T-helper 2 cell treated with Interferon-gamma antibody and Interleukin-4, amounts not matched to agents 5 μg/mL and 100 μg/mL, for 36 hours (primary cell): ENCODE measurements around the gene VSIG1.

Experiments
- DNase-seq: peaks from one replicate; pipeline ENCODE4 v3.0.0; 2021; ENCODE audit warnings: low spot score
- H3K27ac Mint-ChIP-seq: one replicate; pipeline ENCODE4 v1.8.0; 2021; ENCODE audit warnings: mild to moderate bottlenecking, mixed read lengths
- H3K27me3 Mint-ChIP-seq: one replicate; pipeline ENCODE4 v1.8.0; 2021; ENCODE audit warnings: low read depth, mixed read lengths
- H3K36me3 Mint-ChIP-seq: one replicate; pipeline ENCODE4 v1.8.0; 2021; ENCODE audit warnings: low read depth, mixed read lengths
- H3K4me1 Mint-ChIP-seq: one replicate; pipeline ENCODE4 v1.8.0; 2021; ENCODE audit warnings: low read depth, mixed read lengths
- H3K4me3 Mint-ChIP-seq: one replicate; pipeline ENCODE4 v1.8.0; 2022; ENCODE audit warnings: mild to moderate bottlenecking, moderate library complexity, mixed read lengths
- H3K9me3 Mint-ChIP-seq: one replicate; pipeline ENCODE4 v1.8.0; 2021; ENCODE audit warnings: mixed read lengths

The VSIG1 gene

DNA sequence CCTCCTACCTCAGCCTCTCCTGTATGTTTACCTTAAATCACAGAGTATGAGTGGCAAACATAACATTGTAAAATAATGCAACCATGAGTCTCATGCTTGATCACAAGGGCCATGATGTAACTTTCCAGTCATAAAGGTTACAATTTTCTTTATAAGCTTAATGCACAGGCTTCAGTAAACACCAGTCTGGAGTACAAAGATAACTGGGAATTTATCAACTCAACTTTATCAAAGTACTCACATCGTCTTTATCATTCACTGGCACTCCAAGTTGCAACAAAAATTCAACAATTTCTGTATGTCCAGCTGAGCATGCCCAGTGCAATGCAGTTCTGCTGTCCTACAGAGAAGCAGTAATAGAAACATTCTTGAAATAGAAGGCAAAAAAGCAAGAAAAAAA is 43.6 kb downstream of the VSIG1 start:
- DNase-seq = no peak
- Mint-ChIP-seq H3K27ac (no peak overlapping the region), H3K36me3 (peaks cover 9% of the 10 kb centered on the region), H3K27me3 (no peaks in the 10 kb centered on the region), H3K4me3 (peak overlapping the region; percentile 45), H3K4me1 (peaks cover 12% of the 10 kb centered on the region), H3K9me3 (no peaks in the 10 kb centered on the region)

DNA sequence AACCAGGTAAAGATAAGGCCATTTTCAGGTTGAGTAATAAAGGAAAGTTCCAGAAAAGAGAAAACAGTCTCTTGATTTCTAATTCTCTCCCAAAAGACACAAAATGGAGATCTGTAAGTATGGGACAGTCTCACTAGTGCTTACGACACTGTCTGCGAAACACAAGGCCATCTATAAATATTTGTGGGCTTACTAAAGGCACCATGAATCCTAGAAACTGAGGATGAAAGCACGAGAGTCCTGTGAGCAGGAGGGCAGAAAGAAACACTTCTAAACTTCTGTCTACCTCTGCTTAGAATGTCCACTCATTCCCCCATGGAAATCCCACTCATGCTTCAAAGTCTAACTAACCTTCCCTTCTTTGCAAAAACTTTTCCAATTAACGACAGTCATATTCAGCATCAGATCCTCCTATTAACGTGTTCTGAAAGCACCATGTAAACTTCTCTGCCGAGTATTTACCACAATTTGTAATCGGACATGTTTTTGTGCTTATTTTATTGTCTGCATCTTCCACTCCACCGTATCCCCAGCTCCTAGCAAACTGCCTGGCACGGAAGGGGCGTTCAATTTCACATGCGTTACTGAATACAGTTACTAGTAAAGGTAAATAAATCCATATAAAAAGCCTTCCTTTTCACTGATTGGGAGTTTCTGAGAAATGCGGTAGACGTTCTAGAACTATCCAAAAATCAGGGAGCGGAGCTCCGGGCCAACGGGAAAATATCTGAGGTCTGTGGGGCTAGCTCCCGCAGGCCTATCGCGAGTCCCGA is 45.8 kb downstream of the VSIG1 start:
- no peak for DNase-seq
- H3K36me3 Mint-ChIP-seq = peaks cover 4% of the 10 kb centered on the region
- H3K27ac Mint-ChIP-seq = no peak overlapping the region
- no peaks in the 10 kb centered on the region for H3K27me3 Mint-ChIP-seq
- no peaks in the 10 kb centered on the region for H3K9me3 Mint-ChIP-seq
- H3K4me1 Mint-ChIP-seq = peaks cover 12% of the 10 kb centered on the region
- H3K4me3 Mint-ChIP-seq = no peak overlapping the region

DNA sequence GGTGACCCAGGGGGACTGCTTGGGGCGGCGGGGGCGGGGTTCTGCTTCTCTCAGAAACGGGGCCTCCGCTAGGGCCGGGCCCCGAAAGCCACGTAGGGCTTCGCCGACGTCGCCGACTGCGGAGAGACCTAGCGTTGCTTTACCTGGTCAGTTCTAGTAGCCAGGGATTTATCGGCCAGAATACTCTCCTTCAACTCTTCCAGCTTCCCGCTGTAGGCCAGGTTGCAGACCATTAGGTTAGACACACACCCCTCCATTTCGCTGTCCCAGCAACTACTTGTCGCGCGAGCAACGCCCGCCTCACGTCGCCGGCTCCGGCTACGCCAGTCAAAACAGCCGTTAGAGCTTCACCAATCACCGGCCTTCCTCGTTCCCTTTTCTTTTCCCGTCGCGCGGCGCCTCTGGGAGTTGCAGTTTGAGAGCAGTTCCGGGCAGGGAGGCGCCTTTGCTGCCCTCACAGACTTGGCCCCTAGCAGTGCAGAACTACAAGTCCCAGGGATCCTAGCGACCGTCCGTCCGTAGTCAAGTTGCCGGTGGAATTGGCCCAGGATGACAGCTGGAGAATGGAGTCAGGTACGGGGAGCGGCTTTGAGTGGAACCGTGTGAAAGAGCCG is 46.5 kb downstream of the VSIG1 start, which contains the start of the genes ATG4A and PSMD10:
Gene ATG4A (plus strand): TSS at position 515 of the 614 bp plus-strand sequence. CDS start 49 bp downstream, at position 564.
Gene PSMD10 (minus strand): TSS at position 279 of the 614 bp plus-strand sequence. CDS start 22 bp downstream, at position 257.
- Mint-ChIP-seq H3K9me3 (no peaks in the 10 kb centered on the region), H3K4me3 (no peak within 1 kb of the TSS), H3K27me3 (no peaks in the 10 kb centered on the region), H3K36me3 (no peaks in the 10 kb centered on the region), H3K27ac (no peak within 1 kb of the TSS), H3K4me1 (peaks cover 12% of the 10 kb centered on the region)
- peak; percentile 88 for DNase-seq

DNA sequence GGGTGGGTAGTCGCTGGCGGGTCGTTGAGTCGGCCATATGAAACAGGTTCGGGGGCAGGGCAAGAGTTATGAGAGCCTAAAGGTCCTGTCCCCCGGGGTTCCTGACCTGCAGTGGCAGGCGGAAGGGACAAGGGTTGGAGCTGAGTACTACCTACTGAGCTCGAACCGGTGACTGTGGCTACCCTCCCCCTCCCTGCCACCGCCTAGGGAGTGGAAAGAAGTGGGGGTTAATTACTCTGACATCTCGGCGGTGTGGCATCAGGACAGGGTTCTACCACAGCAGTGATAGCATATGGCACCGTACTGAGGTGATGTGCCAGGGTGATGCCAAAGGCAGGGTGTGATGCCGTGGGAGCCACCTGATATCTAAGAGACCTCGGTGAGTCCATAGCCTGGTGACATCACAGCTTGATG is 47.0 kb downstream of the VSIG1 start:
- peaks cover 12% of the 10 kb centered on the region for H3K4me1 Mint-ChIP-seq
- no peaks in the 10 kb centered on the region for H3K27me3 Mint-ChIP-seq
- H3K4me3 Mint-ChIP-seq = no peak overlapping the region
- no peaks in the 10 kb centered on the region for H3K36me3 Mint-ChIP-seq
- H3K27ac Mint-ChIP-seq = no peak overlapping the region
- DNase-seq = no peak
- no peaks in the 10 kb centered on the region for H3K9me3 Mint-ChIP-seq

DNA sequence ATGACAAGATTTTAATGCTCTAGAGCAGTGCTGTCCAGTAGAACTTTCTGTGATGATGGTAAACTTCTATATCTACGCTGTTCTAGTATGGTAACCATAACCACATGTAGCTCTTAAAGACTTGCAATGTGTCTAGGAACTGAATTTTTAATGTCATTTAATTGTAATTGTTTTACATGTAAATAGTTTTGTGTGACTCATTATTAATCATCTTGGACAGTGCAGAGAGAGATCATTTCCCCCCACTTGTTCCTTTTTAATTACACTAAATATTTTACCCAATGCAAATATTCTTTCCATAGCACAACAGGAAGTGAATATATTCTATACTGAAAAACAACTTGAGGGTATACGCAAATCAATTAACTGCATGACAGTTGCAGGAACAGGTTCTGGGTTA is 52.5 kb downstream of the VSIG1 start:
- H3K4me3 Mint-ChIP-seq = no peak overlapping the region
- H3K27ac Mint-ChIP-seq = no peak overlapping the region
- peaks cover 4% of the 10 kb centered on the region for H3K4me1 Mint-ChIP-seq
- H3K36me3 Mint-ChIP-seq = no peaks in the 10 kb centered on the region
- DNase-seq = no peak
- no peaks in the 10 kb centered on the region for H3K9me3 Mint-ChIP-seq
- no peaks in the 10 kb centered on the region for H3K27me3 Mint-ChIP-seq

DNA sequence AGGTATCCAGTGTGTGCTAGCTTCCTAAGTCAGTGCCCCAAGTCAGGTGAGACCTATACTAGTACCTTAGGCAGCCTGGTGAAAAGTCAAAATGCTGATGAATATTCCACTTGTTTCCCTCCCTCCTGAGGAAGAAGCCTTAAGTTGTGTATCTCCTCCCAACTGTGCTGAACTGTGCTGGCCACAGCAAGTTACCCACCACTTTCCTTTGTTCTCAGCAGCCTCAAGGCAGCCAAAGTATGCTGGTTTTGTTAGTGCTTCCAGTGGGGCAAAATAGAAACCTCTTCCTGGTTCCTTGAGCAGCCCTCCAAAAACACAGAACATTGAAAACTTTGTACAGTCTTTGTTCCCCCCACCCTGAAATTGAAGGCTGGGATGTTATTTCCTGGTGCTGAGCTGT is 60.6 kb downstream of the VSIG1 start:
- no peaks in the 10 kb centered on the region for H3K27me3 Mint-ChIP-seq
- no peak overlapping the region for H3K27ac Mint-ChIP-seq
- H3K36me3 Mint-ChIP-seq = no peaks in the 10 kb centered on the region
- no peaks in the 10 kb centered on the region for H3K9me3 Mint-ChIP-seq
- no peak overlapping the region for H3K4me3 Mint-ChIP-seq
- DNase-seq = no peak
- peaks cover 6% of the 10 kb centered on the region for H3K4me1 Mint-ChIP-seq

DNA sequence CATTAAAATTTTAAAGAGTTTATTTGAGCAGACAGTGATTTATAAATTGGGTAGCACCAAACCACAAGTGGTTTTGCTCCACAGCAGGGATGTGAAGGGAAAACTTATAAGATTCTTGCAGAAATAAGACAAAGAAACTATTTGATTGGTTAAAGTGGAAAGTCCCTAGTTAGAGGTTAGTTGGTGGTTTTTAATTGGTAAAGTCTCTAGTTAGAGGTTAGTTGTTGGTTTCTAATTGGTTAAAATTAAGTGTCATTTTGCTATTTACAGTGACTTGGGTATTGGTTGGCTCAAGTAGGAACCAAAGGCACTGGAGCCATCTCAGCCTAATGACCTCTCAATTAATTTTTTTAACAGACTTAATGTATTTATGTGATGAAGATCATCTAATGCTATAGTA is 69.7 kb downstream of the VSIG1 start:
- Mint-ChIP-seq H3K27me3 (no peaks in the 10 kb centered on the region), H3K9me3 (no peaks in the 10 kb centered on the region), H3K36me3 (no peaks in the 10 kb centered on the region), H3K4me3 (no peak overlapping the region), H3K27ac (no peak overlapping the region), H3K4me1 (peaks cover 3% of the 10 kb centered on the region)
- no peak for DNase-seq

DNA sequence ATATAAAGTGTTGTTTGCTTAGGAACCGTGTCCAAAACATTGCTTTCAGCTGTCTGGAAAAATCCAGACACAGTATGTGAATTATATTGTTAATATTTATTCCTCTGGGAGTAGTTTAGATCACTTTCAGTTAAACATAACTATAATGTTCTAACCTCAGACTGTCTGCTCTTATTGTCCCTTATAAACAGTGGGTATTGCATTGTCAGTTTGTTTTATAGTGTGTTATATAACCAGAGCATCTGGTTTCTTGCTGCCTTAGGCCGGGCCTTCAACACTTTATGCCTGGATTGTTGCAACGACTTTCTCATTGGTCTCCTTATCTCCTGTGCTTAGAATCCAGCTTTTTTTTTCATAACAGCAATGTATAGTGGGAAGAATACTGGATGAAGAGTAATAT is 73.1 kb downstream of the VSIG1 start:
- Mint-ChIP-seq H3K9me3 (no peaks in the 10 kb centered on the region), H3K27me3 (no peaks in the 10 kb centered on the region), H3K36me3 (no peaks in the 10 kb centered on the region), H3K4me1 (peaks cover 3% of the 10 kb centered on the region), H3K4me3 (no peak overlapping the region), H3K27ac (no peak overlapping the region)
- no peak for DNase-seq

DNA sequence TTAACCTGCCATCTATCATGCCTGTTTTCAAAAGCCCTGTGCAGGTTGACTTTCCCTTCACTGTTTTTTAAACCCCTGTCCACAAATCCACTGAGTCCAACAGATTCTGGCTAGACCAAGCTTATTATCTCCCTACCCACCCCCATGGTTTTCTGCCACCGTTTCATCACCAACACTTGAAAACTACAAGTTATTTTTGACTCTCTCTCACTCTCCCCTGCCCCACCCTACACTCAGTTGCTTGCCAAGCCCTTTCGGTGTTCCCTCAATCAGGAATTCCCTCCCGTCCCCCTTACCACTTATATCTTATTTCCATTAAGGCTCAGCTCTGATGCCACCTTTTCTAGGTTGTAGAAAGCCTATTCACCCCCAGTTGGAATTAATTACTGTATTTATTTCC is 76.4 kb downstream of the VSIG1 start:
- H3K27me3 Mint-ChIP-seq = no peaks in the 10 kb centered on the region
- no peak for DNase-seq
- peaks cover 2% of the 10 kb centered on the region for H3K36me3 Mint-ChIP-seq
- no peaks in the 10 kb centered on the region for H3K9me3 Mint-ChIP-seq
- no peaks in the 10 kb centered on the region for H3K4me1 Mint-ChIP-seq
- no peak overlapping the region for H3K27ac Mint-ChIP-seq
- no peak overlapping the region for H3K4me3 Mint-ChIP-seq

DNA sequence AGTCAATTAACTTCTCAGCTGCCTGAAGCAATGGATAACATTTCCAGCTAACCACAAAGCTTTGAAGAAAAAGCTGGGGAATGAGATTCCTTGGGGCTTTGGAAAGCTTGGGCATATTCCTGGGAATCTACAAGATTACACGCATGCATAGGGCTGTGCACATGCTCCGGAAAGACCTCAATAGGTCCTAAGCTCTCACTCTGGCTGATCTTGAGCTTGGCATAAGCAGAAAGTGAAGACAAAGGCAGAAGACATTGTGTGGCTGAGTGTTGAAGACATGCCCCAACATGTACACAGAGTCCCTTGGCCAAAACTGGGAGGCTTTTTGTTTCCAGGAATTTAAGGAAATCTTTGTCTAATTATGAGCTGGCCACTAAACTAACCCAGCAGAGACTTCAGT is 77.9 kb downstream of the VSIG1 start:
- peaks cover 2% of the 10 kb centered on the region for H3K36me3 Mint-ChIP-seq
- H3K27me3 Mint-ChIP-seq = no peaks in the 10 kb centered on the region
- no peaks in the 10 kb centered on the region for H3K9me3 Mint-ChIP-seq
- no peak overlapping the region for H3K4me3 Mint-ChIP-seq
- H3K4me1 Mint-ChIP-seq = no peaks in the 10 kb centered on the region
- DNase-seq = no peak
- no peak overlapping the region for H3K27ac Mint-ChIP-seq

DNA sequence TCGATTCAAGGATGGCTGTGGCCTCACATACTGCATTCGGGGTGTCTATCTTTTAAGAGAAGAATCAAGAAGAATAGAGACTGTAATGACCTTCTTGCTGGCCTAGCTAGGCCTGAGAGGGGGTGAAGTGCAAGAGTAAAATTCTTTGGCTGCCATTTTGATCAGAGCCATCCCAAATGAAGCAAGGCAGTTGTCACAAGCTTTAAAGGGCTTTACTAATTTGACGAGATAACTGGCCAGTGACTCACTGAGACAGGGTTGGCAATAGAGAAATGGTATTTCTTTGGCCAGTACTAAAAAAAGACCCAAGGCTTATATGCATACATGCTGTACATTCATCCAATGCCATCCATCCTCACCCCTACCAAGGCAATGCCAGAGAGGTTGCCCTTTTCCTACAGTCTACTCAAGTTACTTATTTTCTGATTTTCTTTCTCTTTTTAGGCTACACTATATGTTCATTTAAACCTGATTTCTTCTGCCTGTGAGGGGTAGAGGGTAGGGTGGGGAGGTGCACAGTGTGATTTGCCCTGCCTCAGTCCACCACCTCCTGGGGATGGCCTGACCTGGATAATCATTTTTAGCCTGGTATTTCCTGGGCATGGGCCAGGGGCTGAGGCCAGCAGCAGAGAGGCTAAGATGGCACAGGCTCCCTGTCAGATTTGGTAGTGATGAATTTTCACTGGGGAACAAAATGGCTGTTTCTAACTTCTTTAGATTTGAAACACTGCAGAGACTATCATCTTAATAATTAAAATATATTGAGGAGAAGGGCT is 78.9 kb downstream of the VSIG1 start:
- Mint-ChIP-seq H3K4me1 (no peaks in the 10 kb centered on the region), H3K36me3 (peaks cover 2% of the 10 kb centered on the region), H3K4me3 (no peak overlapping the region), H3K27ac (no peak overlapping the region), H3K9me3 (no peaks in the 10 kb centered on the region), H3K27me3 (no peaks in the 10 kb centered on the region)
- DNase-seq = no peak

DNA sequence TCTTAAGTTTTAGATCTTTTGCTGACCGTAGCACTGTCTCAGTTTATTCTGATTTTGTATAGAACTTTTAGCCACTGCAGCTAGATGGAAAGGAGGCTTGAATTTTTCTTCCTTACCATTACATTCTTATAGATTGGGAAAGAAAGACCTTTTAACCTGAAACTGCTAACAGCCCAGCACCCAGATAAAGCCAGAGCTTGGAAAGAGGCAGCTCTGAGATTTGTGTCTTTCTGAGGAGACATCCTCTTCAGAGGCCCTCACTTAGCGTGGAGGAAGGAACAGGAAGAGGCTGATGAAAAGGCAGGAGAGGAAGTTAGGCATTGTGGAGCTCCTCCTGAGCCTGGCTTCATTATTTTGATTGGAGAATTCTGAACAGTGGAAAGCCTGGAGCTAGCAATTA is 81.8 kb downstream of the VSIG1 start:
- H3K4me3 Mint-ChIP-seq = no peak overlapping the region
- H3K4me1 Mint-ChIP-seq = no peaks in the 10 kb centered on the region
- no peaks in the 10 kb centered on the region for H3K27me3 Mint-ChIP-seq
- no peak for DNase-seq
- H3K36me3 Mint-ChIP-seq = peaks cover 9% of the 10 kb centered on the region
- no peak overlapping the region for H3K27ac Mint-ChIP-seq
- no peaks in the 10 kb centered on the region for H3K9me3 Mint-ChIP-seq

DNA sequence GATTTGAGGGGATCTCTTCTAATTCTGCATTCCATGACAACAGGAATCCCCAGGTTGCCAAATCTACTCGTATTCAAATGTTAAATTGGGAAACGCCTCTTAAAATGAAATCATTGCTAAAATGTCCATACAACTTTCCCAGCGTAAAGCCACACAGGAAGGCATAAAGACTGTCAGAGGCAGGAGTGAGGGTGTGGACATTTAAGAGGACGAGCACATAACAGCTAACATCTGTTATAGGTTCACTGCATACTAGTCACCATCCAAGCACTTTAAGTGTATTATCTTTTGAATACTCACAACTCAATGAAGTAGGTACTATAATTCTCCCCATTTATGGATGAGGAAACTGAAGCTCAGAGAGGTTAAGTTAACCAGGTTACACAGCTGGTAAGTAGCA is 82.3 kb downstream of the VSIG1 start:
- Mint-ChIP-seq H3K36me3 (peaks cover 9% of the 10 kb centered on the region), H3K27me3 (no peaks in the 10 kb centered on the region), H3K27ac (no peak overlapping the region), H3K4me1 (no peaks in the 10 kb centered on the region), H3K9me3 (no peaks in the 10 kb centered on the region), H3K4me3 (no peak overlapping the region)
- no peak for DNase-seq
